ENCODE data around the gene PSEN1.

- TF ChIP-seq KDM1A (IDR thresholded peaks at IDR 0.05; ENCODE audit: borderline replicate concordance, low read length) (no peak), SAP30 (IDR thresholded peaks at IDR 0.05; ENCODE audit: insufficient read depth, insufficient replicate concordance, low read length) (no peak), E2F6 (IDR thresholded peaks at IDR 0.05) (no peak), TAF1 (IDR thresholded peaks at IDR 0.05; ENCODE audit: low read depth, low read length) (no peak), YY1 (IDR thresholded peaks at IDR 0.05; ENCODE audit: low read depth, low read length) (no peak), EGR1 (IDR thresholded peaks at IDR 0.05; ENCODE audit: borderline replicate concordance, low read depth, low read length) (no peak), KDM5A (IDR thresholded peaks at IDR 0.05; ENCODE audit: low read length) (no peak)
Measured at GRCh38 chr14:73198253-73198652, 61.9 kb downstream of the PSEN1 start.

Measured in H1 (cell line).